Astrocyte (in vitro differentiated cells and primary cell): ENCODE results near the gene SMAP1.

Source experiments
- CTCF ChIP-seq: IDR thresholded peaks from 2 replicates; pipeline ENCODE4 v1.5.1; 2011; ENCODE audit warnings: low read depth, mild to moderate bottlenecking, inconsistent platforms, low read length, moderate library complexity; ENCODE audit not compliant: insufficient read depth
- EZH2 ChIP-seq: IDR thresholded peaks from 2 replicates; pipeline ENCODE4 v1.6.1; 2012; ENCODE audit warnings: mild to moderate bottlenecking, low read length, inconsistent platforms; ENCODE audit not compliant: insufficient read depth

- TF ChIP-seq CTCF = no peak
- TF ChIP-seq EZH2 = no peak
Measured at GRCh38 chr6:70889270-70889669, 221.6 kb downstream of the SMAP1 start.
